PC-3 (cell line): ENCODE measurements around the gene PSMB5. TPM values are rescaled to one million over a fixed set of nuclear protein-coding genes. Genes with fewer than 3 reads are reported as not detected.

Experiments used
- ATAC-seq: fragments of 200-7000 bp; cut with Tn5 transposase; 2 replicates; pipeline ENCODE4 v1.9.1; 2020; ENCODE audit warnings: mild to moderate bottlenecking, moderate library complexity
- BruUV-seq: library from RNA; stranded (reverse); fragments of 400-500 nt; replicated peaks from 2 replicates; lab custom pipeline; 2021; lab: Mats Ljungman, UMichigan
- CTCF ChIA-PET: fragments of 300-600 bp; sonication (Branson Sonifier 250); formaldehyde crosslinking; loops from one replicate; lab custom pipeline; 2022; ENCODE audit warnings: antibody characterized with exemption; lab: Charles Lee
- POLR2A ChIA-PET: fragments of 300-600 bp; sonication (Branson Sonifier 250); formaldehyde crosslinking; loops from one replicate; lab custom pipeline; 2022; ENCODE audit warnings: antibody characterized with exemption; ENCODE audit not compliant: unreplicated experiment; lab: Charles Lee
- DNase-seq: peaks from one replicate; pipeline ENCODE4 v3.0.0-alpha.2; 2015
- H2AFZ ChIP-seq: fragments of 300-600 bp; sonication (generic); 2 replicates; pipeline ENCODE4 v1.6.0; 2016; ENCODE audit warnings: antibody characterized with exemption, low read length
- H3F3A ChIP-seq: fragments of 300-600 bp; sonication (generic); one replicate; pipeline ENCODE4 v1.6.0; 2017; ENCODE audit warnings: antibody characterized with exemption, low read length, control low read depth, mild to moderate bottlenecking; ENCODE audit not compliant: unreplicated experiment
- H3K27ac ChIP-seq: fragments of 300-600 bp; sonication (generic); 2 replicates; pipeline ENCODE4 v1.5.1; 2016; ENCODE audit warnings: mild to moderate bottlenecking, low read length
- H3K27me3 ChIP-seq: fragments of 300-600 bp; sonication (generic); 2 replicates; pipeline ENCODE4 v1.6.1; 2016; ENCODE audit warnings: low read length, mixed read lengths
- H3K36me3 ChIP-seq: fragments of 300-600 bp; sonication (generic); 2 replicates; pipeline ENCODE4 v1.6.1; 2016; ENCODE audit warnings: low read depth, mixed run types, low read length, mixed read lengths
- H3K4me1 ChIP-seq: fragments of 300-600 bp; sonication (generic); 2 replicates; pipeline ENCODE4 v1.5.1; 2016; ENCODE audit warnings: low read length; ENCODE audit not compliant: insufficient read depth
- H3K4me2 ChIP-seq: fragments of 300-600 bp; sonication (generic); 2 replicates; pipeline ENCODE4 v1.6.0; 2016; ENCODE audit warnings: low read length
- H3K4me3 ChIP-seq: fragments of 300-600 bp; sonication (generic); 2 replicates; pipeline ENCODE4 v1.5.1; 2016; ENCODE audit warnings: mild to moderate bottlenecking, low read length, mixed read lengths
- H3K79me2 ChIP-seq: fragments of 300-600 bp; sonication (generic); 2 replicates; pipeline ENCODE4 v1.6.1; 2017; ENCODE audit warnings: low read length, mixed read lengths
- H3K9ac ChIP-seq: fragments of 300-600 bp; sonication (generic); 2 replicates; pipeline ENCODE4 v1.6.0; 2016; ENCODE audit warnings: mild to moderate bottlenecking, low read length
- H3K9me2 ChIP-seq: fragments of 300-600 bp; sonication (generic); replicated peaks from 2 replicates; pipeline ENCODE4 v1.6.1; 2016; ENCODE audit warnings: mixed run types, low read length, mixed read lengths
- H3K9me3 ChIP-seq: fragments of 300-600 bp; sonication (generic); 2 replicates; pipeline ENCODE4 v1.6.1; 2016; ENCODE audit warnings: low read length, mixed read lengths
- H4K20me1 ChIP-seq: fragments of 300-600 bp; sonication (generic); 2 replicates; pipeline ENCODE4 v1.6.1; 2016; ENCODE audit warnings: low read length, mixed read lengths
- CTCF ChIP-seq: fragments of 300-600 bp; sonication (generic); conservative IDR thresholded peaks from 2 replicates; pipeline ENCODE4 v1.5.1; 2017; ENCODE audit warnings: antibody characterized with exemption, low read depth, mild to moderate bottlenecking, low read length
- EZH2 ChIP-seq: fragments of 300-600 bp; sonication (generic); IDR thresholded peaks from one replicate; pipeline ENCODE4 v1.6.1; 2017; ENCODE audit warnings: antibody characterized with exemption, mild to moderate bottlenecking, low read length; ENCODE audit not compliant: unreplicated experiment
- EZH2phosphoT487 ChIP-seq: fragments of 300-600 bp; sonication (generic); IDR thresholded peaks from 2 replicates; pipeline ENCODE4 v1.6.1; 2018; ENCODE audit warnings: mild to moderate bottlenecking, antibody characterized with exemption, low read length, borderline replicate concordance
- intact Hi-C: fragments of 100-400 bp; cut with micrococcal nuclease; formaldehyde crosslinking; loops from 2 replicates; pipeline ENCODE4 v1.9.0; 2023
- total RNA-seq: library from RNA; depleted of rRNA; stranded (reverse); fragments of >200 nt; gene quantifications from 2 replicates; pipeline ENCODE4 v1.2.3, GENCODE V29; 2014

The PSMB5 gene
- total RNA-seq, 1 experiment from 2014 or later, result 424 TPM

GRCh38 chr14:23002592-23002991 lies 32.1 kb downstream of the PSMB5 start:
- no TSS peak for BruUV-seq
- CTCF ChIA-PET, result no interaction called here
- no peak for TF ChIP-seq EZH2
- no peak for TF ChIP-seq CTCF
- TF ChIP-seq EZH2phosphoT487, result no peak
- no peaks in the 10 kb centered on the region for H3K9me2 ChIP-seq
- no peak overlapping the region for H3K4me2 ChIP-seq
- H2AFZ ChIP-seq, result no peak overlapping the region
- POLR2A ChIA-PET, result no interaction called here
- H3K79me2 ChIP-seq, result no peaks in the 10 kb centered on the region
- H3K36me3 ChIP-seq, result no peaks in the 10 kb centered on the region
- H3K4me1 ChIP-seq, result peaks cover 19% of the 10 kb centered on the region
- no peaks in the 10 kb centered on the region for H3K27me3 ChIP-seq
- no peaks in the 10 kb centered on the region for H4K20me1 ChIP-seq
- no peak overlapping the region for H3K9ac ChIP-seq
- peaks cover 7% of the 10 kb centered on the region for H3F3A ChIP-seq
- H3K9me3 ChIP-seq, result no peaks in the 10 kb centered on the region
- H3K4me3 ChIP-seq, result no peak overlapping the region
- intact Hi-C loops, result no loop called here
- H3K27ac ChIP-seq, result no peak overlapping the region
- no peak for DNase-seq
- no peak for ATAC-seq

GRCh38 chr14:23000860-23001259 lies 33.8 kb downstream of the PSMB5 start:
- ATAC-seq, result peak; percentile 65

More at GRCh38 chr14:23000860-23001259, 33.8 kb downstream of the PSMB5 start:
- POLR2A ChIA-PET, result no interaction called here
- Histone ChIP-seq H3K9me2 (no peaks in the 10 kb centered on the region), H3K4me2 (no peak overlapping the region), H4K20me1 (no peaks in the 10 kb centered on the region), H3K9ac (no peak overlapping the region), H3F3A (no peaks in the 10 kb centered on the region), H3K36me3 (no peaks in the 10 kb centered on the region), H3K4me3 (no peak overlapping the region), H3K79me2 (no peaks in the 10 kb centered on the region), H3K4me1 (peaks cover 8% of the 10 kb centered on the region), H3K9me3 (no peaks in the 10 kb centered on the region), H3K27ac (no peak overlapping the region), H3K27me3 (no peaks in the 10 kb centered on the region), H2AFZ (no peak overlapping the region)
- BruUV-seq, result no TSS peak
- CTCF ChIA-PET, result no interaction called here
- TF ChIP-seq EZH2 (no peak), EZH2phosphoT487 (no peak), CTCF (no peak)
- DNase-seq, result no peak
- intact Hi-C loops, result no loop called here
